ENCODE measurements around the gene USH2A. TPM values are rescaled to one million over a fixed set of nuclear protein-coding genes. Genes with fewer than 3 reads are reported as not detected.

Gene USH2A
- total and polyA plus RNA-seq, 7 donors = under 0.01 to 0.32 (median 0.30) TPM; not detected in 4

DNA sequence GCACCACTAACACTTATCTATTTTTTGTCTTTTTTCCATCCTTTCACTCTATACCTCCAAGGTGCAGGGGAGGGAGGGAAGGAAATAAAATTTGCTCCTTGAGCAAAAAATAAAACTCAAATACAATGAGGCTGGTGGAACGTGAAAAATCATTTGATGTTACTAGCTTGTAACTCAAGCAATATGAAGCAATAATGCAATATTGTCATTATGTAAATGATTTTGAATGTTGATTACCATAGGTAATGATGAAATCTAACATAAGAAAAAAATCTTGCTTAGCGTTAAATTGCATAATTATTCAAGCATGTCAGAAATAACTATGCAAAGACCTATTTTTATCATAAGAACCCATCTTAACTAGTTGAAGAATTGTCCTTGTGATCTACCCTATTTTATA, 578.5 kb downstream of the USH2A start:
- ATAC-seq (no peak), DNase-seq (no peak)
- H3K4me3 ChIP-seq = no peak overlapping the region
- no peak overlapping the region for H3K27ac ChIP-seq
- WGBS, 3 donors = 86 to 90% (median 88%) methylated on average over 2 of the region's 2 CpGs
- H3K9me3 ChIP-seq = peaks cover 3% of the 10 kb centered on the region
- no peaks in the 10 kb centered on the region for H3K36me3 ChIP-seq (ENCODE audit: insufficient read depth in 1 of 2, low read depth in 1 of 2)
- TF ChIP-seq, protein P1, sequence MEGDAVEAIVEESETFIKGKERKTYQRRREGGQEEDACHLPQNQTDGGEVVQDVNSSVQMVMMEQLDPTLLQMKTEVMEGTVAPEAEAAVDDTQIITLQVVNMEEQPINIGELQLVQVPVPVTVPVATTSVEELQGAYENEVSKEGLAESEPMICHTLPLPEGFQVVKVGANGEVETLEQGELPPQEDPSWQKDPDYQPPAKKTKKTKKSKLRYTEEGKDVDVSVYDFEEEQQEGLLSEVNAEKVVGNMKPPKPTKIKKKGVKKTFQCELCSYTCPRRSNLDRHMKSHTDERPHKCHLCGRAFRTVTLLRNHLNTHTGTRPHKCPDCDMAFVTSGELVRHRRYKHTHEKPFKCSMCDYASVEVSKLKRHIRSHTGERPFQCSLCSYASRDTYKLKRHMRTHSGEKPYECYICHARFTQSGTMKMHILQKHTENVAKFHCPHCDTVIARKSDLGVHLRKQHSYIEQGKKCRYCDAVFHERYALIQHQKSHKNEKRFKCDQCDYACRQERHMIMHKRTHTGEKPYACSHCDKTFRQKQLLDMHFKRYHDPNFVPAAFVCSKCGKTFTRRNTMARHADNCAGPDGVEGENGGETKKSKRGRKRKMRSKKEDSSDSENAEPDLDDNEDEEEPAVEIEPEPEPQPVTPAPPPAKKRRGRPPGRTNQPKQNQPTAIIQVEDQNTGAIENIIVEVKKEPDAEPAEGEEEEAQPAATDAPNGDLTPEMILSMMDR (IDR thresholded peaks at IDR 0.05) = no peak
- H3K4me1 ChIP-seq = no peaks in the 10 kb centered on the region
- intact Hi-C loops (cut with DNase I) = no loop called here
- H3K27me3 ChIP-seq (ENCODE audit: insufficient read depth in 3 of 3, low read length in 2 of 3) = no peaks in the 10 kb centered on the region

DNA sequence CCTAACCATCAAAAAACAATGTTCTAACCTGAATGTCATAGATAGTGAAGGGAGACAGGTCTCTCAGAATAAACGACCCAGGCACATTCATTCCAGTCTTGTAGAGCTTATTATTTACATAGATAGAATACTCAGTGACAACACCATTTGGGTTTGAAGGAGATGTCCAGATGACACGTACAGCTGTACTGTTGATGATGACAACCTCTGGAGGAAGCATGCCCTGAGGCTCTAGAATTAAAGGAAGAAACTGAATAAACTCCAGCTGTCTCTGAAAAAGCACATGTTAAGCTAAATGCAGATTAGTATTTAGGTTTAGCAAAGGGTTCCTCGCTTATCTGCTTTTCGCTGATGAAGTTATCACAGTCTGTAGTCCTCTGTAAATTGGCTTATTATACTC, 579.0 kb downstream of the USH2A start:
- no peak overlapping the region for H3K27ac ChIP-seq
- no peaks in the 10 kb centered on the region for H3K4me1 ChIP-seq
- H3K9me3 ChIP-seq = peaks cover 3% of the 10 kb centered on the region
- H3K36me3 ChIP-seq (ENCODE audit: insufficient read depth in 1 of 2, low read depth in 1 of 2) = no peaks in the 10 kb centered on the region
- no peaks in the 10 kb centered on the region for H3K27me3 ChIP-seq (ENCODE audit: insufficient read depth in 3 of 3, low read length in 2 of 3)
- TF ChIP-seq, protein P1 (IDR thresholded peaks at IDR 0.05) = no peak
- DNase-seq (no peak), ATAC-seq (no peak)
- 71 to 78% (median 78%) methylated on average over 4 of the region's 4 CpGs for WGBS, 3 donors
- intact Hi-C loops (cut with DNase I) = no loop called here
- H3K4me3 ChIP-seq = no peak overlapping the region

DNA sequence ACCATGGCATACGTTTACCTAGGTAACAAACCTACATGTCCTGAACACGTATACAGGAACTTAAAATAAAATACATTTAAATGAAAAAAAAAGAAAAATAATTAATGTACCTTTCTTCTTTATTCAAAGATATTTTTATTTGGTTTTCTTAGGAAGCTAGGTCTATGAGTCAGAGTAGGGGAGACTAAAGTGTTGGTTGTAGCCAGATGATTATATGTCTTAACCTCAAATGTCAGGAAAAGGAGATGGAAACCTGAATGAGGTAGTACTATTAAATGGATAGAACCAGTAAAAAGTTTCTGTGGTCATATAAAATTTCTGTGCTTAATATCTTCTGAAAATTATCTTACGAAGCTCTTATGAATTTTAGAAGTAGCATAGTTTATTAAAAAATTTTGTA, 580.3 kb downstream of the USH2A start:
- intact Hi-C loops (cut with DNase I) = no loop called here
- peaks cover 3% of the 10 kb centered on the region for H3K9me3 ChIP-seq
- TF ChIP-seq, protein P1 (IDR thresholded peaks at IDR 0.05) = no peak
- no peak overlapping the region for H3K4me3 ChIP-seq
- WGBS, 3 donors = 60 to 86% (median 85%) methylated on average over 3 of the region's 3 CpGs
- H3K27me3 ChIP-seq (ENCODE audit: insufficient read depth in 3 of 3, low read length in 2 of 3) = no peaks in the 10 kb centered on the region
- DNase-seq (no peak), ATAC-seq (no peak)
- no peaks in the 10 kb centered on the region for H3K36me3 ChIP-seq (ENCODE audit: insufficient read depth in 1 of 2, low read depth in 1 of 2)
- no peaks in the 10 kb centered on the region for H3K4me1 ChIP-seq
- no peak overlapping the region for H3K27ac ChIP-seq

DNA sequence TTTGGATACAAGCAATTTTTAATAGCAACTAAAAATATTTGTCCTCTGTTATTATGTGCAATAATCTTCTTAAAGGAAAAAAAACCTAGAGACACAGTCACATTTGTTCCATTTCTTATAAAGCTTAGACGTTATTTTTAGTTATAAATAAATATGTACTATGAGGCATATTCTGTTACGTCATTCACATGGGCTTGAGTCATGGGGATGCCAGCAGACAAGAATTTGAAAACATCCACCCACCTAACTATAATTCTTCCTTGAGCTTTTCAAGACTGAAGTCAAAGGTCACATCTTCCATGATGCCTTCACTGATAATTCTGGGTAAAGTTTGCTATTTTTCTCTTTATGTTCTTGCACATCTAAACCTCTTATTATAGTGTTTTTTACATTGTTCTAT, 587.3 kb downstream of the USH2A start:
- Histone ChIP-seq H3K27me3 (ENCODE audit: insufficient read depth in 3 of 3, low read length in 2 of 3) (no peaks in the 10 kb centered on the region), H3K4me1 (no peaks in the 10 kb centered on the region), H3K9me3 (peaks cover 6% of the 10 kb centered on the region), H3K4me3 (no peak overlapping the region), H3K36me3 (ENCODE audit: insufficient read depth in 1 of 2, low read depth in 1 of 2) (no peaks in the 10 kb centered on the region), H3K27ac (no peak overlapping the region)
- TF ChIP-seq, protein P1 (IDR thresholded peaks at IDR 0.05) = no peak
- 73 to 80% (median 74%) methylated on average over 2 of the region's 2 CpGs for WGBS, 3 donors
- no peak for ATAC-seq
- DNase-seq = no peak
- intact Hi-C loops (cut with DNase I) = no loop called here

DNA sequence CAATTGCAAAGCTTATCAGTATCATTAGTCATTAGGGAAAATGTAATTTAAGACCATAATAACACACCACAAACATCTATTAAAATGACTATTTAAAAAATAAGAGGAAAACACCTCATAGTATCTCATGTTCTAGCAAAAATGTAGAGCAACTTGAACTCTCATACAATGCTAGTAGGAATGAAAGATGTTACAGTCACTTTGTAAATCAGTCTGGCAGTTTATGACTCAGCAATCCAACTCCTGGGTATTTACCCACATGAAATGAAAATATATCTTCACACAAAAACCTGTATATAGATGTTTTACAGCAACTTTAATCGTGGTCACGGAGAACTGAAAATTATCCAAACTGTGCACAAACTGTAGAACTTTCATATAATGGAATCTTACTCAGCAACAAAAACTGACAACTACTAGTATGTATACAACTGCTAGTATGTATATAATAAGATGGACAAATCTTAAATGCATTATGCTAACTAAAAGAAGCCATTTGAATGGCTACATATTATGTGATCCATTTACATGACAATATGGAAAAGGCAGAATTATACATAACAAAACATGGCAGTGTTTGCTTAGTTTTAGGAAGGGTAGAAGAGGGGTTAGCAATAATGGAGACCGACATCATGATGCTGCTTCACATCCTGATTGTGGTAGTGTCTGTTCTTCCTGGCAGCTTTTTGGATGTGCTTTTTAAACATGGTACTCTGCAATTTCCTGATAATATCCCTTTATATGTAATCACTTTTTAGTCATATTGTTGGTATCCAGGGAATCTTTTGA, 589.1 kb downstream of the USH2A start:
- no peak overlapping the region for H3K4me3 ChIP-seq
- H3K36me3 ChIP-seq (ENCODE audit: insufficient read depth in 1 of 2, low read depth in 1 of 2) = no peaks in the 10 kb centered on the region
- ATAC-seq (no peak), DNase-seq (no peak)
- no peak overlapping the region for H3K27ac ChIP-seq
- peaks cover 4% of the 10 kb centered on the region for H3K9me3 ChIP-seq
- intact Hi-C loops (cut with DNase I) = no loop called here
- no peaks in the 10 kb centered on the region for H3K4me1 ChIP-seq
- H3K27me3 ChIP-seq (ENCODE audit: insufficient read depth in 3 of 3, low read length in 2 of 3) = no peaks in the 10 kb centered on the region
- TF ChIP-seq, protein P1 (IDR thresholded peaks at IDR 0.05) = no peak
- WGBS, 3 donors = 78 to 89% (median 86%) methylated on average over 3 of the region's 3 CpGs
